Neural cell (in vitro differentiated cells): ENCODE results near the gene FZR1. TPM values are rescaled to one million over a fixed set of nuclear protein-coding genes. Genes with fewer than 3 reads are reported as not detected.

Experiments
- H2AFZ ChIP-seq: fragments of 200-600, 300-800 bp; sonication (generic), shearing (Covaris generic); 2 replicates; pipeline ENCODE4 v1.6.0; 2014; ENCODE audit warnings: low read depth, mild to moderate bottlenecking, antibody characterized with exemption, low read length, moderate library complexity
- H3F3A ChIP-seq: fragments of 200-600 bp; shearing (Covaris generic); 2 replicates; pipeline ENCODE4 v1.6.1; 2016; ENCODE audit warnings: mild to moderate bottlenecking, moderate library complexity, mixed read lengths, antibody characterized with exemption, low read length; ENCODE audit not compliant: insufficient read depth, poor library complexity, severe bottlenecking
- H3K27ac ChIP-seq: fragments of 200-600, 300-800 bp; sonication (generic), shearing (Covaris generic); 2 replicates; pipeline ENCODE4 v1.5.1; 2014; ENCODE audit warnings: mild to moderate bottlenecking, low read length, moderate library complexity
- H3K27me3 ChIP-seq: fragments of 300-800, 200-600 bp; sonication (generic), shearing (Covaris generic); 2 replicates; pipeline ENCODE4 v1.6.0; 2014; ENCODE audit warnings: mild to moderate bottlenecking, low read depth, low read length, moderate library complexity; ENCODE audit not compliant: insufficient read depth
- H3K36me3 ChIP-seq: fragments of 300-800, 200-600 bp; sonication (generic), shearing (Covaris generic); 2 replicates; pipeline ENCODE4 v1.5.1; 2014; ENCODE audit warnings: mild to moderate bottlenecking, antibody characterized with exemption, low read length, moderate library complexity; ENCODE audit not compliant: insufficient read depth
- H3K4me2 ChIP-seq: fragments of 300-800, 200-600 bp; sonication (generic), shearing (Covaris generic); 2 replicates; pipeline ENCODE4 v1.6.0; 2014; ENCODE audit warnings: mild to moderate bottlenecking, low read length
- H3K4me3 ChIP-seq: fragments of 300-800, 200-600 bp; sonication (generic), shearing (Covaris generic); 2 replicates; pipeline ENCODE4 v1.5.1; 2014; ENCODE audit warnings: mild to moderate bottlenecking, low read length, moderate library complexity
- H3K79me2 ChIP-seq: fragments of 200-600 bp; shearing (Covaris generic); replicated peaks from 2 replicates; pipeline ENCODE4 v1.6.0; 2014; ENCODE audit warnings: mild to moderate bottlenecking, low read length, moderate library complexity; ENCODE audit not compliant: insufficient read depth
- H3K9ac ChIP-seq: fragments of 300-800, 200-600 bp; sonication (generic), shearing (Covaris generic); 2 replicates; pipeline ENCODE4 v1.6.1; 2016; ENCODE audit warnings: mild to moderate bottlenecking, low read length, mixed read lengths
- H3K9me2 ChIP-seq: fragments of 200-600 bp; shearing (Covaris generic); 2 replicates; pipeline ENCODE4 v1.6.1; 2016; ENCODE audit warnings: mild to moderate bottlenecking, low read length, mixed read lengths; ENCODE audit not compliant: insufficient read depth
- H3K9me3 ChIP-seq: fragments of 200-600, 300-800 bp; sonication (generic), shearing (Covaris generic); 2 replicates; pipeline ENCODE4 v1.6.1; 2016; ENCODE audit warnings: mild to moderate bottlenecking, mixed run types, low read length, moderate library complexity, mixed read lengths
- H4K20me1 ChIP-seq: fragments of 200-600 bp; shearing (Covaris generic); 2 replicates; pipeline ENCODE4 v1.6.1; 2016; ENCODE audit warnings: mild to moderate bottlenecking, mixed run types; ENCODE audit not compliant: insufficient read depth
- EP300 ChIP-seq: fragments of 450-650 bp; conservative IDR thresholded peaks from 2 replicates; pipeline ENCODE4 v1.6.1; 2014; ENCODE audit warnings: antibody characterized with exemption, mild to moderate bottlenecking, moderate library complexity; ENCODE audit not compliant: poor library complexity, severe bottlenecking
- EZH2 ChIP-seq: fragments of 200-600, 300-800 bp; shearing (Covaris generic), sonication (generic); IDR thresholded peaks from 2 replicates; pipeline ENCODE4 v1.6.1; 2014; ENCODE audit warnings: antibody characterized with exemption, low read length, borderline replicate concordance, mild to moderate bottlenecking; ENCODE audit not compliant: insufficient read depth, poor library complexity, severe bottlenecking
- MXI1 ChIP-seq: fragments of 450-650 bp; conservative IDR thresholded peaks from 2 replicates; pipeline ENCODE4 v1.6.1; 2014; ENCODE audit warnings: antibody characterized with exemption, mild to moderate bottlenecking; ENCODE audit not compliant: poor library complexity, severe bottlenecking
- POLR2AphosphoS5 ChIP-seq: IDR thresholded peaks from 2 replicates; pipeline ENCODE4 v1.6.1; 2012
- RAD21 ChIP-seq: fragments of 450-650 bp; conservative IDR thresholded peaks from 2 replicates; pipeline ENCODE4 v1.6.1; 2014; ENCODE audit warnings: antibody characterized with exemption, mild to moderate bottlenecking, moderate library complexity
- SMC3 ChIP-seq: fragments of 450-650 bp; conservative IDR thresholded peaks from 2 replicates; pipeline ENCODE4 v1.6.1; 2014; ENCODE audit warnings: antibody characterized with exemption, mild to moderate bottlenecking, moderate library complexity; ENCODE audit not compliant: poor library complexity
- TAF1 ChIP-seq: IDR thresholded peaks from 2 replicates; pipeline ENCODE4 v1.6.1; 2012; ENCODE audit warnings: low read depth
- polyA plus RNA-seq: library from polyadenylated mRNA; depleted of rRNA; stranded (reverse); fragments of >200 nt; gene quantifications from 2 replicates; pipeline ENCODE4 v1.2.3, GENCODE V29; 2014
- TF ChIP-seq, protein P1 (sequence below): IDR thresholded peaks from 2 replicates; pipeline ENCODE4 v1.6.1; 2012; ENCODE audit warnings: borderline replicate concordance
- TF ChIP-seq, protein P2 (sequence below): fragments of 450-650 bp; IDR thresholded peaks from 2 replicates; pipeline ENCODE4 v1.5.1; 2014; ENCODE audit warnings: antibody characterized with exemption, mild to moderate bottlenecking, moderate library complexity; ENCODE audit not compliant: poor library complexity, severe bottlenecking

FZR1 gene
- polyA plus RNA-seq, 1 donor from 2014 or later: 55.7 TPM

DNA sequence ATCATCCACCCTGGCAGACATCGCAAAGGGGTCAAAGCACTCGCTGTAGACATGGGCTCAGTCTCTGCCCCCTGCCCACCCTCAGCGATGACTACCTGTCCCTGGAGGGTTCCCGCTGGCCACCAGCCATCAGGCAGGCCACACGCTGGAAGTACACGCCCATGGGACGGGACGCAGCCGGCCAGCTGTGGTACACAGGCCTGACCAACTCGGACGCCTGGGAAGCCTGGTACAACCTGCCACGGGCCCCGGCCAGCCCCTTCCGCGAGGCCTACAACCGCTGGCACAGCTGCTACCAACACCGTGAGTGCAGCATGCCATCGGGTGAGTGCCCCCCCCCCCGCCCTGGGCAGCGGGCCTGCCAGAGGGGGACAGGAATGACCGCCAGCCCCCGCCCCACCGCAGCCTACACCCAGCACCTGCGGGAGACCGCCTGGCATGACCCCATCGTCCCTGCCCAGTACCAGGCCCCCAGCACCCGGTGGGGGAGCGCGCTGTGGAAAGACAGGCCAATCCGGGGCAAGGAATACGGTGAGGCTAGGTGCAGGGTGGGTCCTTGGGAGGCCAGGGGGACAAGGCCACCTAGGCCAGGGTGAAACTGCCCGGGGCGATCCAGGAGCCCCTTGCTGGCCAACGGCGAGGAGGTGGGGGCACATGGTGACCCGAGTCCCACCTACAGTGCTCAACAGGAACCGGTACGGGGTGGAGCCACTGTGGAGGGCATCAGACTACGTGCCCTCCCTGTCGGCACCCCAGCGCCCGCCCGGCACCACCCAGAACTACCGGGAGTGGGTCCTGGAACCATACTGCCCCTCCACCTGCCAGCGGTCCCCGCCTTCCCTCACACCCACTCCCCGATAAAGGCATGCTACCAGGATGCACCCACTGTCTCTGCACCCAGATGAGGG, 37.3 kb downstream of the FZR1 start:
- Histone ChIP-seq H3K4me3 (no peak overlapping the region), H3K27ac (no peak overlapping the region), H3K9ac (no peak overlapping the region)

DNA sequence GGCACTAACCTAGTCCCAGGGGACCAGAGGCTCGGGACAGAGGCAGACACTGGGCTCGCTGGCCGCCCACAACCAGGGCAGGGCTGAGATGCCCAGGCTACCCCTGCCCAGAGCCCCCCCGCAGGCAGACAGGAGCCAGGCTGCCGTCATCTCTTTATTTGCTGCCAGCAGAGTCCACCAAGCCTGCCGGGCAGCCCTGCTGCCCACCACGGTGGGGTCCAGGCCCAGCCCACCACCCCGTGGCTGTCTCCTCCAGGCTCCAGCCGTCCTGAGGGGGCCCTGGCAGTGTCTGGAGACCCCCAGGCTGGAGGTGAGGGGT, 37.9 kb downstream of the FZR1 start:
- H3K4me3 ChIP-seq: no peak overlapping the region
- no peak overlapping the region for H3K9ac ChIP-seq
- H3K36me3 ChIP-seq: no peaks in the 10 kb centered on the region
- TF ChIP-seq, protein P1, sequence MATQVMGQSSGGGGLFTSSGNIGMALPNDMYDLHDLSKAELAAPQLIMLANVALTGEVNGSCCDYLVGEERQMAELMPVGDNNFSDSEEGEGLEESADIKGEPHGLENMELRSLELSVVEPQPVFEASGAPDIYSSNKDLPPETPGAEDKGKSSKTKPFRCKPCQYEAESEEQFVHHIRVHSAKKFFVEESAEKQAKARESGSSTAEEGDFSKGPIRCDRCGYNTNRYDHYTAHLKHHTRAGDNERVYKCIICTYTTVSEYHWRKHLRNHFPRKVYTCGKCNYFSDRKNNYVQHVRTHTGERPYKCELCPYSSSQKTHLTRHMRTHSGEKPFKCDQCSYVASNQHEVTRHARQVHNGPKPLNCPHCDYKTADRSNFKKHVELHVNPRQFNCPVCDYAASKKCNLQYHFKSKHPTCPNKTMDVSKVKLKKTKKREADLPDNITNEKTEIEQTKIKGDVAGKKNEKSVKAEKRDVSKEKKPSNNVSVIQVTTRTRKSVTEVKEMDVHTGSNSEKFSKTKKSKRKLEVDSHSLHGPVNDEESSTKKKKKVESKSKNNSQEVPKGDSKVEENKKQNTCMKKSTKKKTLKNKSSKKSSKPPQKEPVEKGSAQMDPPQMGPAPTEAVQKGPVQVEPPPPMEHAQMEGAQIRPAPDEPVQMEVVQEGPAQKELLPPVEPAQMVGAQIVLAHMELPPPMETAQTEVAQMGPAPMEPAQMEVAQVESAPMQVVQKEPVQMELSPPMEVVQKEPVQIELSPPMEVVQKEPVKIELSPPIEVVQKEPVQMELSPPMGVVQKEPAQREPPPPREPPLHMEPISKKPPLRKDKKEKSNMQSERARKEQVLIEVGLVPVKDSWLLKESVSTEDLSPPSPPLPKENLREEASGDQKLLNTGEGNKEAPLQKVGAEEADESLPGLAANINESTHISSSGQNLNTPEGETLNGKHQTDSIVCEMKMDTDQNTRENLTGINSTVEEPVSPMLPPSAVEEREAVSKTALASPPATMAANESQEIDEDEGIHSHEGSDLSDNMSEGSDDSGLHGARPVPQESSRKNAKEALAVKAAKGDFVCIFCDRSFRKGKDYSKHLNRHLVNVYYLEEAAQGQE: no peak
- TF ChIP-seq, protein P2, sequence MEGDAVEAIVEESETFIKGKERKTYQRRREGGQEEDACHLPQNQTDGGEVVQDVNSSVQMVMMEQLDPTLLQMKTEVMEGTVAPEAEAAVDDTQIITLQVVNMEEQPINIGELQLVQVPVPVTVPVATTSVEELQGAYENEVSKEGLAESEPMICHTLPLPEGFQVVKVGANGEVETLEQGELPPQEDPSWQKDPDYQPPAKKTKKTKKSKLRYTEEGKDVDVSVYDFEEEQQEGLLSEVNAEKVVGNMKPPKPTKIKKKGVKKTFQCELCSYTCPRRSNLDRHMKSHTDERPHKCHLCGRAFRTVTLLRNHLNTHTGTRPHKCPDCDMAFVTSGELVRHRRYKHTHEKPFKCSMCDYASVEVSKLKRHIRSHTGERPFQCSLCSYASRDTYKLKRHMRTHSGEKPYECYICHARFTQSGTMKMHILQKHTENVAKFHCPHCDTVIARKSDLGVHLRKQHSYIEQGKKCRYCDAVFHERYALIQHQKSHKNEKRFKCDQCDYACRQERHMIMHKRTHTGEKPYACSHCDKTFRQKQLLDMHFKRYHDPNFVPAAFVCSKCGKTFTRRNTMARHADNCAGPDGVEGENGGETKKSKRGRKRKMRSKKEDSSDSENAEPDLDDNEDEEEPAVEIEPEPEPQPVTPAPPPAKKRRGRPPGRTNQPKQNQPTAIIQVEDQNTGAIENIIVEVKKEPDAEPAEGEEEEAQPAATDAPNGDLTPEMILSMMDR: no peak
- H3K9me2 ChIP-seq: no peaks in the 10 kb centered on the region
- H3K27me3 ChIP-seq: no peaks in the 10 kb centered on the region
- no peak overlapping the region for H3K4me2 ChIP-seq
- no peak overlapping the region for H3K27ac ChIP-seq
- H3F3A ChIP-seq: no peaks in the 10 kb centered on the region
- H4K20me1 ChIP-seq: no peaks in the 10 kb centered on the region
- no peak overlapping the region for H2AFZ ChIP-seq
- H3K79me2 ChIP-seq: no peaks in the 10 kb centered on the region
- H3K9me3 ChIP-seq: no peaks in the 10 kb centered on the region

More for the DNA sequence above, 37.3 kb downstream of the FZR1 start:
- Histone ChIP-seq H2AFZ (no peak overlapping the region), H3K4me2 (no peak overlapping the region), H3K9me2 (no peaks in the 10 kb centered on the region), H3K9me3 (no peaks in the 10 kb centered on the region), H3K27me3 (no peaks in the 10 kb centered on the region), H3K36me3 (no peaks in the 10 kb centered on the region), H4K20me1 (no peaks in the 10 kb centered on the region), H3K79me2 (no peaks in the 10 kb centered on the region), H3F3A (no peaks in the 10 kb centered on the region)
- TF ChIP-seq, protein P1: no peak
- TF ChIP-seq, protein P2: no peak
- TF ChIP-seq TAF1 (no peak), MXI1 (no peak), EZH2 (no peak), EP300 (no peak), POLR2AphosphoS5 (no peak), SMC3 (no peak), RAD21 (no peak)
